IMR-90 (cell line): ENCODE measurements around the gene SH2D6. TPM values are rescaled to one million over a fixed set of nuclear protein-coding genes. Genes with fewer than 3 reads are reported as not detected.
A peak's percentile ranks its signal among the peaks of the same experiment; 100 is the strongest.

ENCODE experiments used
- ATAC-seq: fragments of 200-7000 bp; cut with Tn5 transposase; 2 replicates; pipeline ENCODE4 v1.9.1; 2020; ENCODE audit warnings: low read depth, mild to moderate bottlenecking, moderate library complexity
- BruUV-seq: library from RNA; stranded (reverse); fragments of 400-500 nt; replicated peaks from 2 replicates; lab custom pipeline; 2021; lab: Mats Ljungman, UMichigan
- CTCF ChIA-PET: fragments of 300-600 bp; formaldehyde crosslinking; extraction: SDS; loops from one replicate; lab custom pipeline; 2021; ENCODE audit warnings: antibody characterized with exemption; lab: Yijun Ruan, JAX
- POLR2A ChIA-PET: fragments of 300-600 bp; sonication (Branson Sonifier 250); formaldehyde crosslinking; loops from one replicate; lab custom pipeline; 2022; ENCODE audit warnings: antibody characterized with exemption; ENCODE audit not compliant: unreplicated experiment; lab: Charles Lee
- DNase-seq: peaks from one replicate; pipeline ENCODE4 v3.0.0; 2013
- H2AFZ ChIP-seq: replicated peaks from 2 replicates; pipeline ENCODE3; 2013; ENCODE audit warnings: low read length, mild to moderate bottlenecking; ENCODE audit not compliant: poor library complexity
- H2AK5ac ChIP-seq: 2 replicates; pipeline ENCODE4 v1.6.1; 2013; ENCODE audit warnings: low read depth, low read length, inconsistent platforms
- H2AK9ac ChIP-seq: replicated peaks from 2 replicates; pipeline ENCODE3; 2013; ENCODE audit warnings: mild to moderate bottlenecking, low read depth, low read length, moderate library complexity; ENCODE audit not compliant: poor library complexity
- H2BK120ac ChIP-seq: 2 replicates; pipeline ENCODE4 v1.6.1; 2013; ENCODE audit warnings: low read depth, low read length, inconsistent platforms
- H2BK15ac ChIP-seq: 3 replicates; pipeline ENCODE4 v1.6.1; 2013; ENCODE audit warnings: low read depth, low read length, inconsistent platforms
- H2BK20ac ChIP-seq: 2 replicates; pipeline ENCODE4 v1.6.1; 2013; ENCODE audit warnings: low read depth, mild to moderate bottlenecking, inconsistent platforms, low read length, moderate library complexity
- H2BK5ac ChIP-seq: 2 replicates; pipeline ENCODE4 v1.6.1; 2013; ENCODE audit warnings: mild to moderate bottlenecking, low read depth, low read length, inconsistent platforms; ENCODE audit not compliant: poor library complexity, severe bottlenecking
- H3K14ac ChIP-seq: replicated peaks from 2 replicates; pipeline ENCODE4 v1.6.1; 2013; ENCODE audit warnings: low read depth, low read length, inconsistent platforms
- H3K18ac ChIP-seq: 2 replicates; pipeline ENCODE4 v1.6.1; 2013; ENCODE audit warnings: low read depth, low read length, control low read depth
- H3K23ac ChIP-seq: 2 replicates; pipeline ENCODE4 v1.6.1; 2013; ENCODE audit warnings: low read depth, low read length, inconsistent platforms
- H3K27ac ChIP-seq: 2 replicates; pipeline ENCODE4 v1.5.1; 2013; ENCODE audit warnings: mild to moderate bottlenecking, control low read depth, low read length; ENCODE audit not compliant: insufficient read depth
- H3K27me3 ChIP-seq: 2 replicates; pipeline ENCODE4 v1.6.1; 2013; ENCODE audit warnings: low read length; ENCODE audit not compliant: control insufficient read depth, insufficient read depth
- H3K36me3 ChIP-seq: 2 replicates; pipeline ENCODE4 v1.6.1; 2013; ENCODE audit warnings: low read length, mixed read lengths; ENCODE audit not compliant: control insufficient read depth, insufficient read depth
- H3K4ac ChIP-seq: 2 replicates; pipeline ENCODE4 v1.6.1; 2013; ENCODE audit warnings: low read depth, low read length, inconsistent platforms
- H3K4me1 ChIP-seq: 2 replicates; pipeline ENCODE4 v1.6.1; 2013; ENCODE audit warnings: low read length, mixed read lengths; ENCODE audit not compliant: control insufficient read depth, insufficient read depth
- H3K4me2 ChIP-seq: 2 replicates; pipeline ENCODE4 v1.6.1; 2013; ENCODE audit warnings: low read depth, mild to moderate bottlenecking, control low read depth, low read length, moderate library complexity
- H3K4me3 ChIP-seq: 2 replicates; pipeline ENCODE4 v1.5.1; 2013; ENCODE audit warnings: low read depth, mild to moderate bottlenecking, control low read depth, low read length, moderate library complexity; ENCODE audit not compliant: insufficient read depth
- H3K56ac ChIP-seq: 2 replicates; pipeline ENCODE4 v1.6.1; 2013; ENCODE audit warnings: low read length, inconsistent platforms; ENCODE audit not compliant: insufficient read depth; ENCODE audit errors: extremely low read depth
- H3K79me1 ChIP-seq, 2 experiments: 2 replicates each; pipeline ENCODE4 v1.6.1; 2013; ENCODE audit warnings: low read length in 2 of 2, inconsistent platforms in 1 of 2, low read depth in 1 of 2
- H3K9ac ChIP-seq: 2 replicates; pipeline ENCODE4 v1.6.1; 2013; ENCODE audit warnings: low read depth, low read length, control low read depth
- H3K9me1 ChIP-seq: 2 replicates; pipeline ENCODE4 v1.6.1; 2013; ENCODE audit warnings: low read length, inconsistent platforms; ENCODE audit not compliant: insufficient read depth
- H3K9me3 ChIP-seq: 2 replicates; pipeline ENCODE4 v1.6.1; 2013; ENCODE audit warnings: low read length; ENCODE audit not compliant: control insufficient read depth, insufficient read depth
- H4K20me1 ChIP-seq: 2 replicates; pipeline ENCODE4 v1.6.1; 2013; ENCODE audit warnings: low read length, inconsistent platforms; ENCODE audit not compliant: insufficient read depth
- H4K5ac ChIP-seq: 2 replicates; pipeline ENCODE4 v1.6.1; 2013; ENCODE audit warnings: mild to moderate bottlenecking, low read depth, low read length, control low read depth
- H4K8ac ChIP-seq, 2 experiments: 2 replicates each; pipeline ENCODE4 v1.6.1; 2013; ENCODE audit warnings: low read depth in 2 of 2, low read length in 2 of 2, control low read depth in 1 of 2, inconsistent platforms in 1 of 2
- H4K91ac ChIP-seq: 2 replicates; pipeline ENCODE4 v1.6.1; 2013; ENCODE audit warnings: low read depth, low read length, inconsistent platforms; ENCODE audit not compliant: insufficient read depth
- BHLHE40 ChIP-seq: fragments of 150-350 bp; IDR thresholded peaks from 2 replicates; pipeline ENCODE4 v1.6.1; 2016; ENCODE audit warnings: mild to moderate bottlenecking, low read depth, low read length
- CEBPB ChIP-seq: IDR thresholded peaks from 2 replicates; pipeline ENCODE4 v1.6.1; 2012; ENCODE audit warnings: low read depth, low read length, improper control_type of control experiment
- CHD1 ChIP-seq: IDR thresholded peaks from 2 replicates; pipeline ENCODE4 v1.6.1; 2012; ENCODE audit warnings: low read depth, low read length, improper control_type of control experiment
- CTCF ChIP-seq: conservative IDR thresholded peaks from 2 replicates; pipeline ENCODE4 v1.5.1; 2012; ENCODE audit warnings: mild to moderate bottlenecking, low read depth, low read length, improper control_type of control experiment
- ELK1 ChIP-seq: fragments of 150-350 bp; IDR thresholded peaks from 2 replicates; pipeline ENCODE4 v1.6.1; 2016; ENCODE audit warnings: low read depth, mild to moderate bottlenecking, low read length, moderate library complexity, borderline replicate concordance
- FOS ChIP-seq: fragments of 150-350 bp; IDR thresholded peaks from 2 replicates; pipeline ENCODE4 v1.6.1; 2016; ENCODE audit warnings: low read depth, low read length
- MAFK ChIP-seq: IDR thresholded peaks from 2 replicates; pipeline ENCODE4 v1.6.1; 2012; ENCODE audit warnings: low read depth, low read length, improper control_type of control experiment
- MAZ ChIP-seq: IDR thresholded peaks from 2 replicates; pipeline ENCODE4 v1.6.1; 2012; ENCODE audit warnings: low read depth, mild to moderate bottlenecking, low read length, improper control_type of control experiment, moderate library complexity, borderline replicate concordance
- MXI1 ChIP-seq: IDR thresholded peaks from 2 replicates; pipeline ENCODE4 v1.6.1; 2012; ENCODE audit warnings: low read depth, mild to moderate bottlenecking, low read length, moderate library complexity, borderline replicate concordance
- NFE2L2 ChIP-seq: fragments of 150-350 bp; IDR thresholded peaks from 2 replicates; pipeline ENCODE4 v1.6.1; 2016; ENCODE audit warnings: low read depth, mild to moderate bottlenecking, low read length
- POLR2A ChIP-seq: IDR thresholded peaks from 2 replicates; pipeline ENCODE4 v1.6.1; 2012; ENCODE audit warnings: mild to moderate bottlenecking, low read depth, low read length
- RAD21 ChIP-seq: IDR thresholded peaks from 2 replicates; pipeline ENCODE4 v1.6.1; 2012; ENCODE audit warnings: low read length, improper control_type of control experiment
- RCOR1 ChIP-seq: IDR thresholded peaks from 2 replicates; pipeline ENCODE4 v1.6.1; 2012; ENCODE audit warnings: mild to moderate bottlenecking, low read length, improper control_type of control experiment; ENCODE audit not compliant: insufficient replicate concordance
- RFX5 ChIP-seq: IDR thresholded peaks from 2 replicates; pipeline ENCODE4 v1.8.0; 2012; ENCODE audit warnings: low read depth, mild to moderate bottlenecking, low read length, moderate library complexity
- WGBS, 2 experiments: methylation state at CpG; one replicate each; pipeline versions ENCODE4 v1.1.5 to v1.1.7; 2013; ENCODE audit warnings: missing lambda C conversion rate in 2 of 2; ENCODE audit not compliant: insufficient read length in 1 of 2; ENCODE audit errors: extremely low coverage in 2 of 2; 5-methylcytosine and 5-hydroxymethylcytosine counted together
- dilution Hi-C: fragments of 300-500 bp; cut with HindIII; formaldehyde crosslinking; loops from one replicate; pipeline ENCODE4 v1.14.3; 2018; ENCODE audit warnings: low sequenced_read_pairs; ENCODE audit not compliant: unreplicated experiment
- in situ Hi-C: fragments of 300-500 bp; cut with MboI; formaldehyde crosslinking; loops from 3 replicates; pipeline ENCODE4 v1.14.3; 2019; ENCODE audit warnings: low sequenced_read_pairs, inconsistent platforms, mixed read lengths
- intact Hi-C: fragments of 100-400 bp; cut with micrococcal nuclease; formaldehyde crosslinking; loops from 2 replicates; pipeline ENCODE4 v1.10.0; 2022
- polyA plus RNA-seq, 3 experiments: library from polyadenylated mRNA; depleted of rRNA; stranded (reverse); fragments of >200 nt; gene quantifications; 2 replicates each; pipeline ENCODE4 v1.2.3, GENCODE V29; 2012; ENCODE audit warnings: low replicate concordance in 1 of 3
- total RNA-seq: library from RNA; depleted of rRNA; stranded (reverse); fragments of >200 nt; gene quantifications from 2 replicates; pipeline ENCODE4 v1.2.3, GENCODE V29; 2012

The SH2D6 gene
- total and polyA plus RNA-seq, 2 of the 4 experiments (the other 2 are of a cell fraction) = 0.32 to 0.36 TPM

GRCh38 chr2:85425588-85425987 is 7.1 kb downstream of the SH2D6 start:
- Histone ChIP-seq H3K4me1 (peaks cover 14% of the 10 kb centered on the region), H4K91ac (0 out of 2 replicates have a peak overlapping the region, but pooled peaks have one; percentile 19), H2BK120ac (no peak overlapping the region), H3K79me1 (peaks cover 0 to 11% of the 10 kb centered on the region in 2 experiments; a peak in 2 of 4 replicates), H3K4me3 (no peak overlapping the region), H3K36me3 (no peaks in the 10 kb centered on the region), H4K20me1 (no peaks in the 10 kb centered on the region), H3K4me2 (no peak overlapping the region), H3K9me1 (peaks cover 11% of the 10 kb centered on the region; the same call in 1 of the 2 replicates), H3K9ac (no peak overlapping the region), H3K4ac (no peak overlapping the region), H2AFZ (no peak overlapping the region), H2BK5ac (no peak overlapping the region), H3K23ac (no peak overlapping the region), H2AK9ac (no peak overlapping the region), H4K8ac (no peak overlapping the region), H2BK15ac (no peak overlapping the region), H3K9me3 (no peaks in the 10 kb centered on the region), H3K14ac (no peak overlapping the region), H3K56ac (no peak overlapping the region), H3K27ac (no peak overlapping the region), H3K18ac (no peak overlapping the region), H2BK20ac (no peak overlapping the region), H3K27me3 (no peaks in the 10 kb centered on the region), H4K5ac (no peak overlapping the region), H2AK5ac (no peak overlapping the region)
- CTCF ChIA-PET = no interaction called here
- POLR2A ChIA-PET = no interaction called here
- in situ Hi-C loops = no loop called here
- ATAC-seq = no peak
- TF ChIP-seq RCOR1 (no peak), CHD1 (no peak), RAD21 (no peak), MAZ (no peak), NFE2L2 (no peak), CTCF (no peak), CEBPB (no peak), BHLHE40 (no peak), MAFK (no peak), POLR2A (no peak), MXI1 (no peak), FOS (no peak), RFX5 (no peak), ELK1 (no peak)
- intact Hi-C loops = no loop called here
- dilution Hi-C loops = no loop called here
- no peak for DNase-seq
- BruUV-seq = no TSS peak
- WGBS, 2 experiments = no CpG with 5 or more reads among the region's 3 CpGs
